Measurements from ENCODE around the gene CIB2. TPM values are rescaled to one million over a fixed set of nuclear protein-coding genes. Genes with fewer than 3 reads are reported as not detected.
A peak's percentile ranks its signal among the peaks of the same experiment; 100 is the strongest.

CIB2 gene
- total RNA-seq, 4 donors from 2014 or later, result 17.5 to 70.9 (median 21.0) TPM

- no peaks in the 10 kb centered on the region for H3K27me3 ChIP-seq
- H3K27ac ChIP-seq, result peak overlapping the region; percentile 85 to 97 (median 93)
- H3K4me3 ChIP-seq, result peak overlapping the region; percentile 83 to 96 (median 90)
- no peaks in the 10 kb centered on the region for H3K9me3 ChIP-seq
- DNase-seq, result peak in 1 of 3 donors; percentile 47
- no peak for TF ChIP-seq POLR2A (IDR thresholded peaks at IDR 0.05)
- peak in 3 of 6 experiments; percentile 13 to 27 (median 18) for TF ChIP-seq CTCF (IDR thresholded peaks at IDR 0.05)
- H3K36me3 ChIP-seq, result no peaks in the 10 kb centered on the region
- H3K4me1 ChIP-seq, result peaks cover 0 to 53% (median 3%) of the 10 kb centered on the region in 4 donors
These were observed 54.8 kb downstream of the CIB2 start for GRCh38 chr15:78076231-78077052.

GRCh38 chr15:78075490-78076230 lies 55.6 kb downstream of the CIB2 start:
- no peaks in the 10 kb centered on the region for H3K27me3 ChIP-seq
- no peaks in the 10 kb centered on the region for H3K9me3 ChIP-seq
- H3K36me3 ChIP-seq, result no peaks in the 10 kb centered on the region
- TF ChIP-seq POLR2A (IDR thresholded peaks at IDR 0.05) (no peak), CTCF (IDR thresholded peaks at IDR 0.05) (no peak)
- H3K4me3 ChIP-seq, result peak overlapping the region; percentile 83 to 96 (median 90)
- H3K4me1 ChIP-seq, result peaks cover 0 to 60% (median 3%) of the 10 kb centered on the region in 4 donors
- peak overlapping the region; percentile 85 to 97 (median 93) for H3K27ac ChIP-seq
- peak in 2 of 3 donors; percentile 58 to 63 for DNase-seq

DNA sequence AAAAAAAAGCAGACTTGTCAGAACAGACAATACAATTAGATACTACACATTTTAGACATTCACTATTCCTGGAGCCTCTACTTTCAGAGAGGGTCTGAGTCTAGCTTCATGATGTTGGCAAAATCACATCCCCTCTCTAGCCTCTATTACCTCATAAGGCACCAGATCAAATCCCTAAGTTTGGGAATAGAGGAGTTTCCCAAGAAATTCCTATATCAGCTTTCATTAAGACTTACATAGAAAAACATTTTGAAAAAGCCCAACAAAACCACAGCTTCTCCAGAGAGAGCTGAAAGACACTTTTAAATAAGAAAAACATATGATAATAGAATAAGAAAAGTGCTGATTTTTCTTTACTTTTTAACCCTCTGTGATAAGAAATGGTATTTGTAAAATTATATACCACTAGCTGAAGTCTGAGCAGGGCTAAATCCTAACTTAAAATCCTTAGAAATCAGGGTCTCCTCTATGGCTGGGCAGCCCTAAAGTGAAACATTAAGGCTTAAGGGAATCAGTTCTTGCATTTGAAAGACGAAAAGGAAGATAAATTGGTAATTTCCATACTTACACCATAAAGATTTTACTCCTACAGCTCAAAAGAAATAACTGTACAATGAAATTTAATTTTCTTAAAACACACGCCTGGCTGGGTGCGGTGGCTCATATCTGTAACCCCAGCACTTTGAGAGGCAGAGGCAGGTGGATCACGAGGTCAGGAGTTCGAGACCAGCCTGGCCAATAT lies 58.0 kb downstream of the CIB2 start:
- Histone ChIP-seq H3K36me3 (no peaks in the 10 kb centered on the region), H3K9me3 (no peaks in the 10 kb centered on the region), H3K27ac (peak overlapping the region; percentile 29 to 87 (median 71)), H3K4me1 (peaks cover 2 to 80% (median 14%) of the 10 kb centered on the region in 4 donors), H3K4me3 (peak overlapping the region in 2 of 4 donors; percentile 9 to 10), H3K27me3 (no peaks in the 10 kb centered on the region)
- DNase-seq, result no peak
- TF ChIP-seq CTCF (IDR thresholded peaks at IDR 0.05), result no peak
- TF ChIP-seq POLR2A (IDR thresholded peaks at IDR 0.05), result no peak

DNA sequence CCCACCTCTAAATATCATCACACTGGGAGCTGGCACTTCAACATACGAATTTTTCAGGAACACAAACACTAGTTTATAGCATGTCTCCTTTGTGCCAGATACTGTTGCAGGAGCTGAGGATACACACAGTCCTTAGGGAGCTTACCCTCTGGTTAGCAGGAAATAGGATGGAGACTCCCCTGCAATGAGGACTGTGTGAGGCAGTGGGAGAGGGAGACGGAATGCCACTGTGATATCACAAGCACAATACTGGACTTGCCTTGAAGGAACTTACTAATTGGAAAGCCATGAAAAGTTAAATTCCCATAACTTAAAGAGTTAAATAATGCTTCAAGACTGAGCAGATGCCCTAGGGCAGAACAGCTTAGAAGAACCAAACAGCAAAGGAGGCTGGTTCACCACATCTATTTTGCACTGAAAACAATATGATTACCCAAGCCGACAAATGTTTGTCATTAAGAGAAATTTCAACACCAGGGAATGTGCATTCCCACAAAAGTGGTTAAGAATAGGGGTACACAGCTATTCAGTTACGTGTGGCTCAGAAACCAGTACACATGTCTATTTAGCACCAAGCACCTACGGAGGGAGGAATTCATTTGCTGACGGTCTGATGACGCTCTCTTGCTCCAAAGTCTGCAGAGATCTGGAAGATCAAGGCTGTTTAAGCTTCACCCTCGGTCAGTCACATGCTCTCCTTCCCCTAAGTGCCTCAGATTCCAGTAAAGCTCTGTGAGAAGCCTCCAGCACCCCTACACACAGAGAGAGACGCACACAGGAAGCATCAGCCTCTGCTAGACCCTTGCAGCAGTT lies 59.0 kb downstream of the CIB2 start:
- H3K36me3 ChIP-seq, result no peaks in the 10 kb centered on the region
- no peaks in the 10 kb centered on the region for H3K27me3 ChIP-seq
- H3K9me3 ChIP-seq, result no peaks in the 10 kb centered on the region
- peak in 1 of 3 donors; percentile 79 for DNase-seq
- TF ChIP-seq POLR2A (IDR thresholded peaks at IDR 0.05), result peak in 1 of 2 donors; percentile 58
- no peak for TF ChIP-seq CTCF (IDR thresholded peaks at IDR 0.05)
- H3K4me1 ChIP-seq, result peaks cover 2 to 83% (median 19%) of the 10 kb centered on the region in 4 donors
- H3K27ac ChIP-seq, result peak overlapping the region; percentile 29 to 87 (median 71)
- peak overlapping the region in 2 of 4 donors; percentile 9 to 14 for H3K4me3 ChIP-seq

All from Peyer's patch (tissue), 4 donors.